DND-41 (cell line): Measurements from ENCODE around the gene SIDT2.

Source experiments
- EZH2 ChIP-seq: IDR thresholded peaks from 3 replicates; pipeline ENCODE4 v1.6.1; 2012; ENCODE audit warnings: borderline replicate concordance, low read depth, mild to moderate bottlenecking, moderate library complexity, low read length, inconsistent platforms; ENCODE audit not compliant: severe bottlenecking
- TF ChIP-seq, protein P1 (sequence below): IDR thresholded peaks from 2 replicates; pipeline ENCODE4 v1.5.1; 2012; ENCODE audit warnings: borderline replicate concordance, low read length, moderate library complexity, mild to moderate bottlenecking; ENCODE audit not compliant: poor library complexity, severe bottlenecking; ENCODE audit errors: extremely low read depth

DNA sequence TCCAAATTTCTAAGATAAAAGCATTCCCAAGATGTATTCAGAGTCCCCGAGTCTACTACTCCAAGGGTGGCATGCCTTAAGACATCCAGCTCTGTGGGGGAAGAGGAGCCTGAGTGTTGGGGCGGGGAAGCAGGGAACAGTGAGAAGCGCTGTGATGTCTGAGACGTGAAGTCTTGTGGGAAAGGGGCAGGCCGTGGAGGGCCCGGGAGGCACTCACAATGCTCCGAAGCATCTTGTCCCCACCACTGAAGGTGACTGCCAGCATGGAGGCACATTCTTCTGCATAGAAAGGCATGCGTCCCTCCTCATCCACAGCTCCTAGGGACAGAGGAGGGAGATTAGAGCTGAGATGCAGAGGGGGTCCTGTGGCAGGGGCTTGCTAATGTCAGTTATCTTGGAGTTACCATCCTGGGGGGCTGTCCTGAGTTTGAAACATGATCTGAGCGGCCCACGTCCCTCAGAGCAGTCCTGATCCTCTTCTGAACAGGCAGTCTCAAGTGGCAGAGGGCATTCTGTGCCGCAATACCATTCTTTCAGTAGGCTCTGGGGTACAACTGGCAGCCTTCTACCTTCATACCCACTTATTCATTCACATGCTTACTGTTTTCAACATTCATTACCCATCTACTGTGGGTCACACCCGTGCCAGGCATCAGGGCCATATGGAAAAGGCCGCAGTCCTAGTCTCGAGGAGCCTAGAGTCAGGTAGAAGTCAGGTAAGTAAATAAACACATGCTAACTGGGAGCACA lies 44.6 kb downstream of the SIDT2 start:
- TF ChIP-seq, protein P1, sequence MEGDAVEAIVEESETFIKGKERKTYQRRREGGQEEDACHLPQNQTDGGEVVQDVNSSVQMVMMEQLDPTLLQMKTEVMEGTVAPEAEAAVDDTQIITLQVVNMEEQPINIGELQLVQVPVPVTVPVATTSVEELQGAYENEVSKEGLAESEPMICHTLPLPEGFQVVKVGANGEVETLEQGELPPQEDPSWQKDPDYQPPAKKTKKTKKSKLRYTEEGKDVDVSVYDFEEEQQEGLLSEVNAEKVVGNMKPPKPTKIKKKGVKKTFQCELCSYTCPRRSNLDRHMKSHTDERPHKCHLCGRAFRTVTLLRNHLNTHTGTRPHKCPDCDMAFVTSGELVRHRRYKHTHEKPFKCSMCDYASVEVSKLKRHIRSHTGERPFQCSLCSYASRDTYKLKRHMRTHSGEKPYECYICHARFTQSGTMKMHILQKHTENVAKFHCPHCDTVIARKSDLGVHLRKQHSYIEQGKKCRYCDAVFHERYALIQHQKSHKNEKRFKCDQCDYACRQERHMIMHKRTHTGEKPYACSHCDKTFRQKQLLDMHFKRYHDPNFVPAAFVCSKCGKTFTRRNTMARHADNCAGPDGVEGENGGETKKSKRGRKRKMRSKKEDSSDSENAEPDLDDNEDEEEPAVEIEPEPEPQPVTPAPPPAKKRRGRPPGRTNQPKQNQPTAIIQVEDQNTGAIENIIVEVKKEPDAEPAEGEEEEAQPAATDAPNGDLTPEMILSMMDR, result no peak
- no peak for TF ChIP-seq EZH2
